Measurements from ENCODE around the gene MYZAP. TPM values are rescaled to one million over a fixed set of nuclear protein-coding genes. Genes with fewer than 3 reads are reported as not detected.
A peak's percentile ranks its signal among the peaks of the same experiment; 100 is the strongest.

The MYZAP gene
- total RNA-seq, 1 experiment from 2014 or later = 6.0 TPM

DNA sequence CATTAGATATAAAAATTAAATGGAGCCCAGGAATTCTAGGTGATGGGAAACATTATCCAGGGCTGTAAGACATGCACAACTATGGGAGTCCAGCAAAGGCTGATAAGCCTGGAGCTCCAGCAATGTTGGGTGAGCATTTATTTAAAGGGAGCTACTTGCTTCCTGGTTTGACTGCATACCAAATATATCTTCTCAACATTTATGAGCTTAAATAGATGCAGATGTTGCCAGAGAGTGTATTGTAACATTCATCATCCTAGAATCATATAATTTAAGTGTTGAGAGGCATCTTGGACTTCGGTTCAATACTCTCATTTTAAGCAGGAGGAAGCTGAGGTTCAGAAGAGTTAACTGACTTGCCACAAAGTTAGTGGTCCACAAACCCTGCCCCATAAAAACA, 102.6 kb downstream of the MYZAP start:
- ATAC-seq (no peak), DNase-seq (no peak)
- no peaks in the 10 kb centered on the region for H3F3A ChIP-seq (ENCODE audit: low read length, unreplicated experiment)
- BruUV-seq (replicated peaks) = no TSS peak
- ChIA-PET CTCF (no interaction called here), POLR2A (ENCODE audit: unreplicated experiment) (no interaction called here)
- H3K4me1 ChIP-seq (ENCODE audit: insufficient read depth, low read length) = peaks cover 22% of the 10 kb centered on the region; the same call in 1 of the 2 replicates
- intact Hi-C loops (cut with micrococcal nuclease) = no loop called here
- no peak overlapping the region for H3K27ac ChIP-seq (ENCODE audit: low read length)
- no peak overlapping the region for H3K4me3 ChIP-seq (ENCODE audit: low read length)
- no peaks in the 10 kb centered on the region for H4K20me1 ChIP-seq (ENCODE audit: low read length)
- no peaks in the 10 kb centered on the region for H3K36me3 ChIP-seq (ENCODE audit: low read depth, low read length)
- H2AFZ ChIP-seq (ENCODE audit: low read length) = no peak overlapping the region
- no peaks in the 10 kb centered on the region for H3K9me3 ChIP-seq (ENCODE audit: low read length)
- H3K4me2 ChIP-seq (ENCODE audit: low read length) = no peak overlapping the region
- H3K9ac ChIP-seq (ENCODE audit: low read length) = no peak overlapping the region
- H3K79me2 ChIP-seq (ENCODE audit: low read length) = no peaks in the 10 kb centered on the region
- H3K9me2 ChIP-seq (replicated peaks; ENCODE audit: low read length) = no peaks in the 10 kb centered on the region
- TF ChIP-seq EZH2 (IDR thresholded peaks at IDR 0.05; ENCODE audit: low read length, unreplicated experiment) (no peak), CTCF (conservative IDR thresholded peaks at IDR 0.05; ENCODE audit: low read depth, low read length) (no peak), EZH2phosphoT487 (IDR thresholded peaks at IDR 0.05; ENCODE audit: borderline replicate concordance, low read length) (no peak)
- no peaks in the 10 kb centered on the region for H3K27me3 ChIP-seq (ENCODE audit: low read length)

GRCh38 chr15:57696146-57696545, 104.4 kb downstream of the MYZAP start:
- no TSS peak for BruUV-seq (replicated peaks)
- intact Hi-C loops (cut with micrococcal nuclease) = no loop called here
- CTCF ChIA-PET = interaction anchor here (0.6 kb wide), 1 partner anchor 375 kb away, joined by 4 read pairs; no protein-coding TSS in a partner anchor

More at GRCh38 chr15:57696146-57696545, 104.4 kb downstream of the MYZAP start:
- H3K9me2 ChIP-seq (replicated peaks; ENCODE audit: low read length) = no peaks in the 10 kb centered on the region
- POLR2A ChIA-PET (ENCODE audit: unreplicated experiment) = no interaction called here
- no peak overlapping the region for H3K27ac ChIP-seq (ENCODE audit: low read length)
- no peak overlapping the region for H3K4me3 ChIP-seq (ENCODE audit: low read length)
- H4K20me1 ChIP-seq (ENCODE audit: low read length) = no peaks in the 10 kb centered on the region
- no peak for TF ChIP-seq EZH2 (IDR thresholded peaks at IDR 0.05; ENCODE audit: low read length, unreplicated experiment)
- TF ChIP-seq CTCF (conservative IDR thresholded peaks at IDR 0.05; ENCODE audit: low read depth, low read length) = no peak
- no peak for TF ChIP-seq EZH2phosphoT487 (IDR thresholded peaks at IDR 0.05; ENCODE audit: borderline replicate concordance, low read length)
- 0 out of 2 replicates have a peak overlapping the region, but pooled peaks have one; percentile 34 for H2AFZ ChIP-seq (ENCODE audit: low read length)
- H3K9me3 ChIP-seq (ENCODE audit: low read length) = no peaks in the 10 kb centered on the region
- no peak overlapping the region for H3K9ac ChIP-seq (ENCODE audit: low read length)
- H3K4me2 ChIP-seq (ENCODE audit: low read length) = no peak overlapping the region
- H3K79me2 ChIP-seq (ENCODE audit: low read length) = no peaks in the 10 kb centered on the region
- H3K36me3 ChIP-seq (ENCODE audit: low read depth, low read length) = no peaks in the 10 kb centered on the region
- no peaks in the 10 kb centered on the region for H3F3A ChIP-seq (ENCODE audit: low read length, unreplicated experiment)
- ATAC-seq = no peak
- H3K4me1 ChIP-seq (ENCODE audit: insufficient read depth, low read length) = peaks cover 22% of the 10 kb centered on the region; the same call in 1 of the 2 replicates
- DNase-seq = no peak
- no peaks in the 10 kb centered on the region for H3K27me3 ChIP-seq (ENCODE audit: low read length)

Data from PC-3 (cell line).